ENCODE data around the gene PRKAR1B.

DNA sequence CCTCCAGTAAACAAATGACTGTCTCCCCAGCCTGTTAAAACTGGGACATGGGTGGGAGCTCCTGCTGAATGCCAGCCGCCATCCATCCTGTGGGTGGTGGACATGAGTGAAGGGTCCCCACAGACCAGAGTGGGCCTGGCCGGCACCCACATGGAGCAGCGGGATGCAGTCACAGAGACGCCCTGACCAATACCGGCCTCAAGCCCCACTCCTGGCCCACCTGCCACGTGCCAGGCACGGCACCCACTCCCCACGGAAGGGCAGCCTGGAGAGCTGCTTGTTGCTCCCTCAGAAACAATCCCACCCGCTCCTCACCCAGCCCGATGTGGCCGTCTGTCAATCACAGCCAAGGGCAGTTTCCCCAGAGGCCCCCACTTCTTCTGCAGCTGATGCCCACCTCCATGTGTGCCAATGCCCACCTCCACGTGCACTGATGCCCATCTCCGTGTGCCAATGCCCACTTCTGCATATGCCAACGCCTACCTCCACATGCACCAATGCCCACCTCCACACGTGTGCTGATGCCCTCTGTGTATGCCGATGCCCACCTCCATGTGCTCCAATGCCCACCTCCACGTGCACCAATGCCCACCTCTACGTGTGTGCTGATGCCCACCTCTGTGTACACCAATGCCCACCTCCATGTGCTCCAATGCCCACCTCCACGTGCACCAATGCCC lies 43.4 kb downstream of the PRKAR1B start:
- TF ChIP-seq, protein P1, sequence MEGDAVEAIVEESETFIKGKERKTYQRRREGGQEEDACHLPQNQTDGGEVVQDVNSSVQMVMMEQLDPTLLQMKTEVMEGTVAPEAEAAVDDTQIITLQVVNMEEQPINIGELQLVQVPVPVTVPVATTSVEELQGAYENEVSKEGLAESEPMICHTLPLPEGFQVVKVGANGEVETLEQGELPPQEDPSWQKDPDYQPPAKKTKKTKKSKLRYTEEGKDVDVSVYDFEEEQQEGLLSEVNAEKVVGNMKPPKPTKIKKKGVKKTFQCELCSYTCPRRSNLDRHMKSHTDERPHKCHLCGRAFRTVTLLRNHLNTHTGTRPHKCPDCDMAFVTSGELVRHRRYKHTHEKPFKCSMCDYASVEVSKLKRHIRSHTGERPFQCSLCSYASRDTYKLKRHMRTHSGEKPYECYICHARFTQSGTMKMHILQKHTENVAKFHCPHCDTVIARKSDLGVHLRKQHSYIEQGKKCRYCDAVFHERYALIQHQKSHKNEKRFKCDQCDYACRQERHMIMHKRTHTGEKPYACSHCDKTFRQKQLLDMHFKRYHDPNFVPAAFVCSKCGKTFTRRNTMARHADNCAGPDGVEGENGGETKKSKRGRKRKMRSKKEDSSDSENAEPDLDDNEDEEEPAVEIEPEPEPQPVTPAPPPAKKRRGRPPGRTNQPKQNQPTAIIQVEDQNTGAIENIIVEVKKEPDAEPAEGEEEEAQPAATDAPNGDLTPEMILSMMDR (conservative IDR thresholded peaks at IDR 0.05) = no peak
- no peak for TF ChIP-seq ZFX (IDR thresholded peaks at IDR 0.05)

Data from C4-2B (cell line).